Astrocyte of the spinal cord (primary cell): Measurements from ENCODE around the gene DCLK1.
A peak's percentile ranks its signal among the peaks of the same experiment; 100 is the strongest.

Source experiments
- DNase-seq: peaks from one replicate; pipeline ENCODE4 v3.0.0; 2011; ENCODE audit warnings: low read depth, low spot score
- H3K4me3 ChIP-seq: 2 replicates; pipeline ENCODE4 v1.5.1; 2011; ENCODE audit warnings: low read depth, mild to moderate bottlenecking, low read length, moderate library complexity
- CTCF ChIP-seq: IDR thresholded peaks from 2 replicates; pipeline ENCODE4 v1.5.1; 2012; ENCODE audit warnings: low read depth, mild to moderate bottlenecking, low read length, inconsistent platforms
- in situ Hi-C: cut with HindIII; loops from 2 replicates; pipeline ENCODE4 v1.10.0; 2017; ENCODE audit warnings: low sequenced_read_pairs

Gene DCLK1

GRCh38 chr13:35835989-35836388, 295.2 kb downstream of the DCLK1 start:
- no peak for DNase-seq
- TF ChIP-seq CTCF, result no peak
- no peak overlapping the region for H3K4me3 ChIP-seq
- in situ Hi-C loops, result no loop called here

GRCh38 chr13:35833608-35834275, 297.4 kb downstream of the DCLK1 start:
- no peak overlapping the region for H3K4me3 ChIP-seq
- in situ Hi-C loops, result no loop called here
- no peak for DNase-seq
- TF ChIP-seq CTCF, result no peak

GRCh38 chr13:35833031-35833430, 298.2 kb downstream of the DCLK1 start:
- DNase-seq, result no peak
- in situ Hi-C loops, result no loop called here
- no peak overlapping the region for H3K4me3 ChIP-seq
- TF ChIP-seq CTCF, result no peak

GRCh38 chr13:35832551-35832950, 298.6 kb downstream of the DCLK1 start:
- no peak for DNase-seq
- in situ Hi-C loops, result no loop called here
- H3K4me3 ChIP-seq, result no peak overlapping the region
- no peak for TF ChIP-seq CTCF

GRCh38 chr13:35830850-35831450, 300.2 kb downstream of the DCLK1 start:
- no peak for DNase-seq
- H3K4me3 ChIP-seq, result no peak overlapping the region
- TF ChIP-seq CTCF, result no peak
- in situ Hi-C loops, result no loop called here

- TF ChIP-seq CTCF, result peak; percentile 31
- no peak for DNase-seq
Observed at GRCh38 chr13:35826626-35827254, 304.4 kb downstream of the DCLK1 start.

More at GRCh38 chr13:35826626-35827254, 304.4 kb downstream of the DCLK1 start:
- H3K4me3 ChIP-seq, result no peak overlapping the region
- in situ Hi-C loops, result no loop called here
